Thyroid gland (tissue), 4 donors: ENCODE results near the gene TIMM44.

ENCODE experiments used
- POLR2A ChIP-seq, 2 donors: fragments of 450-650 bp; IDR thresholded peaks; one replicate each; pipeline ENCODE4 v1.6.1; 2017; ENCODE audit warnings: antibody characterized with exemption in 2 of 2, mild to moderate bottlenecking in 2 of 2, moderate library complexity in 1 of 2
- TF ChIP-seq, protein P1 (sequence below), 6 experiments: fragments of 200-600 bp in 3 of 6; fragments of 450-650 bp in 3 of 6; sonication (generic) in 3 of 6; IDR thresholded peaks; one replicate each; pipeline ENCODE4 v1.5.1; 2016 to 2019; ENCODE audit warnings: antibody characterized with exemption in 6 of 6, mild to moderate bottlenecking in 2 of 6, inconsistent platforms in 1 of 6, moderate library complexity in 1 of 6

DNA sequence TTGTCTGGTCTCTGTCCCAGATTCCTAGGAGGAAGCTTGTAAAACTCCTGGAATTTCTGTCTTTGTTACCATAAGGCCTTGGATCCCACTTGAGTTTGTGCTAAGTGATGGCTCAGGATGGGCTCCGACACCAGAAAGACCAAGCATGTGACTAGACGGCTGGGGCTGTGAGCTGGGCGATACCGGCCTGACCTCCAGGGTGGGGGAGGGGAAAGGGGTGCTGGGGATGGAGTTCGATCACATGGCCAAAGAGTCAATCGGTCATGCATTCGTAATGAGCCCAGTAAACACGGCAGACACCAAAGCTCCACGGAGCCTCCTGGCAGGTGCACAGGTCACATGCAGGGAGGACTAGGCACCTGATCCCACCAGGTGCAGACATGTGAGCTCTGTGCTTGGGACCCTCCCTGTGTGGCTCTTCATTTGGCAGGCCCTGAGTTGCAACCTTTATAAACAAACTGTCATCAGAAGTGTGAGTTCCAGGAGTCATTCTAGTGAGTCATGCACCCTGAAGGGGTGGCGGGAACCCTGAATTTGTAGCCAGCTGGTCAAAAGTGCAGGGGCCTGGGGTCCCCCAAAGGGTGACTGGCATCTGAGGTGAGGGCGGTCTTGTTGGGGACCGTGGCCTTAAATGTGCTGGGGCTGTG is 34.8 kb upstream of the TIMM44 start:
- no peak for TF ChIP-seq POLR2A (IDR thresholded peaks at IDR 0.05)
- TF ChIP-seq, protein P1, sequence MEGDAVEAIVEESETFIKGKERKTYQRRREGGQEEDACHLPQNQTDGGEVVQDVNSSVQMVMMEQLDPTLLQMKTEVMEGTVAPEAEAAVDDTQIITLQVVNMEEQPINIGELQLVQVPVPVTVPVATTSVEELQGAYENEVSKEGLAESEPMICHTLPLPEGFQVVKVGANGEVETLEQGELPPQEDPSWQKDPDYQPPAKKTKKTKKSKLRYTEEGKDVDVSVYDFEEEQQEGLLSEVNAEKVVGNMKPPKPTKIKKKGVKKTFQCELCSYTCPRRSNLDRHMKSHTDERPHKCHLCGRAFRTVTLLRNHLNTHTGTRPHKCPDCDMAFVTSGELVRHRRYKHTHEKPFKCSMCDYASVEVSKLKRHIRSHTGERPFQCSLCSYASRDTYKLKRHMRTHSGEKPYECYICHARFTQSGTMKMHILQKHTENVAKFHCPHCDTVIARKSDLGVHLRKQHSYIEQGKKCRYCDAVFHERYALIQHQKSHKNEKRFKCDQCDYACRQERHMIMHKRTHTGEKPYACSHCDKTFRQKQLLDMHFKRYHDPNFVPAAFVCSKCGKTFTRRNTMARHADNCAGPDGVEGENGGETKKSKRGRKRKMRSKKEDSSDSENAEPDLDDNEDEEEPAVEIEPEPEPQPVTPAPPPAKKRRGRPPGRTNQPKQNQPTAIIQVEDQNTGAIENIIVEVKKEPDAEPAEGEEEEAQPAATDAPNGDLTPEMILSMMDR (IDR thresholded peaks at IDR 0.05), result no peak
